NCI-H2029 (cell line): ENCODE data around the gene ANKLE2.

Experiments
- DNase-seq: peaks from one replicate; lab custom pipeline; 2025; lab: John Stamatoyannopoulos, UW

The ANKLE2 gene

DNA sequence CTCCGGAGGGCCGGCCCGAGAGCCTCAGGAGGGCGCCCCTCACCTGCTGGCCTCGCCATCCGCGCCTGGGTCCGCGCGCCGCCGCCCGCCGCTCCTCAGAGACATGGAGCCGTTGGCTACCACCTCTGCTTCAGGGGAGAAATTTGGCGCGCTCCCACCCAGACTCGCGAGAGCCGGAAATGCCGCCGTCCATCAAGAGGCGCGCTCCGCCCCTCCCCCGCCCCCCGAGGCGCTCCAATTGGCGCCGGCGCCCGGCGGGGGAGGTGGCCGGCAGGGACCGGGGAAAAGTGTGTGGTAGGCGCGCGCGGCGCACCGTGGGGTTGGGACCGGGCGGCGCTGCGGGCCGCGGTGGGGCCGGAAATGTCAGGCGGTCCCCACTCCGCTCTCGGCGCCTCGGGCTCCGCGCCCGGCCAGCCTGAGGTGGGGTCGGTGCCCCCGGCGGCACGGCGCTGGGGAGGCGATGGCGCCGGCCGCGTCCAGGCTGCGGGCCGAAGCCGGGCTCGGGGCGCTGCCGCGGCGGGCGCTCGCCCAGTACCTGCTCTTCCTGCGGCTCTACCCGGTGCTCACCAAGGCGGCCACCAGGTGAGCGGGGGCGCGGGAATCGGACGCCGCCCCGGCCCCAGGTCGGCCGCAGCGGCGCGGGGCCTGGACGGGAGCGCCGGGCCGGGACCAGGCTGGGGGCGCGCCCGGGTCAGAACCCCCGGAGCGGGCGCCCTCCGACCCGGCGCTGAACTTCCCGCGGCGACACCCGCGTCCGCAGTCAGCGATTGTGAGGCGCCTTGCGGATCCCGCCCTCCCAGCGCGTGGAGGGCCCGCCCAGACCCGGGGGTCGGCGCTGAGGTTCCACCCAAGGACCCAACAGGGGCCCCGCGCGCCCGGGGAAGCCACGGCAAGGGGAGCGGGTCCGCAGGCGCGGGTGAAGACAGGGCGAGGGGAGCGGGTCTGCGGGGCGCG lies 74.1 kb downstream of the ANKLE2 start, which contains the start of the genes POLE and PXMP2:
TSS of gene POLE (minus strand) at position 132 of the 954 bp plus-strand sequence. CDS start at position 105, 27 bp downstream.
TSS of gene PXMP2 (plus strand) at position 377 of the 954 bp plus-strand sequence. CDS start at position 461, 84 bp downstream.
- peak; percentile 95 for DNase-seq

DNA sequence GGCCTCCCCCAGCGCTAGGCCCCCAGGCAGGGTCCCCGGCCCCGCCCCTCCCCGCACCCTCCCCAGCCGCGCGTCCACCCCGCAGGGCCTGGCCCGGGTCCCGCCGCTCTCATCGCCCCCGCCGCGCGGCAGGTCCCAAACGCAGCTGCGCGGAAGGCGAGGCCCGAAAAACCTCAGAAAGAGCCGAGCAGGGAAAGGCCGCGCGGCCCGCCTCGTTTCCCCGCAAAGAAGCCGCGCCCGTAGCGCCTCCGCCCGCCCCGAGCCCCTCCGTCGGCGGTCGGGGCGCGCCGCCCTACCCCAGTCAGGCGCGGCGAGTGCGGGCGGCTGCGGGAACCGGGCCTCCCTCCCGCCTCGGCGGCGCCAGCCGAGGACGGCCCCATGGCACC lies 74.8 kb downstream of the ANKLE2 start:
- DNase-seq: no peak

DNA sequence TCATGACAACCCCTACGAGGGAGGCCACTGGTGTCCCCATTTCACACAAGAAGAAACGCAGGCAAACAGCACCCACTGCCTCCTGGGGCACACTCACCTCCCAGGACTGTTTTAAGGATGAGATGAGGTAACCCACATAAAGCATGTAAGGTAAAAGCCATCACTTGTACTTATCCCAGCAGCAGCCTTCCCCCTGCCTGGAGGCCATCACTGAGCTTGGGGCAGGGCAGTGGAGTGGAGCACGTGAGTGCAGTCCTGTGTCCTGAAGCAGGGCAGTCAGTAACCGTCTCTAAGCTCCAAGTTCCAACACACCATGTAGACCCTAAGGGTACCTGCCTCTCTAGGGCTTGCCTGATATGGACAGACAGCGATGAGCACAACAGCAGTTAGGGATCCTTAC lies 76.2 kb downstream of the ANKLE2 start:
- no peak for DNase-seq

DNA sequence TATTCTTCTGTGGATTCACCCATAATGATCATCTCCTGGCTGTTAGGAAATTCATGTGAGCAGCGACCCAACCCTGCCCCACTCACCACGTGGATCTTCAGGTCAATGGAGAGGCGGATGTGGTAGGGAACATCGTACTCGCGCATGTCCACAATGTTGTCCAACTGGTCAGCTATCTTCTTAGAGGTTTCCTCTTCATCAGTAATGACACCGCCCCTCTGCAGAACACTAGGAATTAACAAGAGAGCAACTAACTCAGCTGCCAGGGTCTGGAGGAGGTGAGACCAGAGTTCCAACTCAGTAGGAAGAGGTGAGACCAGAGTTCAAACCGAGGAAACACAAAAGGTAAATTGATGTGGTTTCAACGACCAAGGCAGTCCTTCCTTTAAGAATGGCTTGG lies 84.1 kb downstream of the ANKLE2 start:
- no peak for DNase-seq

DNA sequence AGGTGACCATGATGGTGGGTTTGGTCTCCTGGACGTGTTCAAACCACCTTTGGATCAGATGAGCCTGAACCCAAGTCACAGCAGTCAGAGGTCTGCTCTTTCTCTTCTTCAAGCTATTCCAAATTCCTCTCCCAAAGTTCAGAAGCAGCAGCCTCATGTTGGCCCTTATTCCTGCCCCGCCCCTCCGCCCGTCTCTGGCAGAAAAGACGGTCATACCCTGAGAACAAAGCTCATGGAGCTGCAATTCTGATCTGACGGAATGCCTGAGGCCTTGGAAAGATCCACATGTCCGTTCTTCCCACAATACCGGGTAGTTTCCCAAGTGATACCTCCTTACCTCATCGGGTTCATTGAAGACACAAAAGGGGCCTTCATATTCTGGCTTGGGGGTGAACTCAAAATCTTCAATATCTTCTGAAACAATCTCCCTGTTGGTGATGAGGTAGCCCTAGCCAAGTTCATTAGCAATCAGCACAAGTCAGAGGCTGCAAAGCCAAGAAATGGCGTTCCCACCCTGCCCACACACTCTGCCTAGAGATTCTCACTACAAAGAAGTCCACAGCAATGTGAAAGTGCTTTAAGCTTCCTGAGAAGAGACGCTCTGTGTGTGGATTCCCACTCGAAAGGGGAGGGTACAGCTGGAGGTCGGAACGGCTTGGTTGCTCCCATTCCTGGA lies 85.7 kb downstream of the ANKLE2 start:
- DNase-seq: no peak
